Measurements from ENCODE around the gene ASB1. TPM values are rescaled to one million over a fixed set of nuclear protein-coding genes. Genes with fewer than 3 reads are reported as not detected.

ASB1 gene
- total RNA-seq, 8 experiments from 2014 or later = 12.1 to 50.2 (median 20.0) TPM

DNA sequence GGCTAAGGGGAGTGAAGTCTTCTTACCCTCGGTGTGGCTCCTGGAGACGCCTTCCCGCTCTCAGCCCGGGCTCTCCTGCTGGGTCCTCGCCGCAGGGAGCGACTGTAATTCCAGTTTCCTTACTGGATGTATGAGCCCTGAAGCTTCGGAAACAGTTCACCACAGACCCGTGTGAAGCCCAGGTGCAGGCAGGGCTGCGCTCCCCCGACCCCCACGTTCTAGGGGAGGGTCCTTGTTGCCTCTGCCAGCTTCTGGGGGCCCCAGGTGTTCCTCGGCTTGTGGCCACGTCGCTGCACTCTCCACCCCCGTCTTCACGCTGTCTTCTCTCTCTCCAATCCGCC is 5.1 kb upstream of the ASB1 start:
- WGBS, 10 experiments = 70 to 100% (median 90%) methylated on average over 1 to 9 of the region's 18 CpGs; no CpG with 5 or more reads in 5 of the 10 experiments
- no peak for ATAC-seq (replicated peaks in 6 of 8)
- H3K27ac ChIP-seq = no peak overlapping the region
- in situ Hi-C loops (cut with MboI; ENCODE audit: low pct_unique_long_range_greater_than_20kb in 2 of 9, low sequenced_read_pairs in 9 of 9, unreplicated experiment in 9 of 9) = no loop called here
- peaks cover 10 to 15% of the 10 kb centered on the region in 2 donors for H3K4me1 ChIP-seq (replicated peaks in 1 of 2)
- H3K4me3 ChIP-seq = no peak overlapping the region

DNA sequence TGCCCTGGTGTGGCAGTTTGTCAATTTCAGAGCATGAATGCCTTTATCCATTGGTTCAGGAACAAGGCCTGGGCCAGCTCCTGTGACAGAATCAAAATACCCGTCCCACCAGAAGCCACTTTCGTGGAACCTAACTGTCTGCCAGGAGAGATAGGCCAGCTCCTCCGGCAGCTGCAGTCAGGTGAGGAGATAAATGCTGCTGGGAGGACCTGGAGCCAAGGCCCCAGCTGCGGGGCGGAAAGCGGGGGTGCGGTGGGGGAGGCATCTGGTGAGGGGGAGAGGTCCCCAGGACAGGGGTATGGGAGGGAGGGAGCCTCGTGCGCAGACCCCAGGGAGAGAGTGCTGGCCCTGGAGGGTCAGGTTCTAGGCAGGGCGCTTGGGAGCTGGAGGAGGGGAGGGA is 4.4 kb upstream of the ASB1 start:
- in situ Hi-C loops (cut with MboI; ENCODE audit: low pct_unique_long_range_greater_than_20kb in 2 of 9, low sequenced_read_pairs in 9 of 9, unreplicated experiment in 9 of 9) = no loop called here
- Histone ChIP-seq H3K4me3 (no peak overlapping the region), H3K4me1 (replicated peaks in 1 of 2) (peaks cover 10 to 15% of the 10 kb centered on the region in 2 donors), H3K27ac (no peak overlapping the region)
- 100% methylated on average over 1 of the region's 10 CpGs; no CpG with 5 or more reads in 6 of the 10 experiments for WGBS, 10 experiments
- ATAC-seq (replicated peaks in 6 of 8) = no peak

DNA sequence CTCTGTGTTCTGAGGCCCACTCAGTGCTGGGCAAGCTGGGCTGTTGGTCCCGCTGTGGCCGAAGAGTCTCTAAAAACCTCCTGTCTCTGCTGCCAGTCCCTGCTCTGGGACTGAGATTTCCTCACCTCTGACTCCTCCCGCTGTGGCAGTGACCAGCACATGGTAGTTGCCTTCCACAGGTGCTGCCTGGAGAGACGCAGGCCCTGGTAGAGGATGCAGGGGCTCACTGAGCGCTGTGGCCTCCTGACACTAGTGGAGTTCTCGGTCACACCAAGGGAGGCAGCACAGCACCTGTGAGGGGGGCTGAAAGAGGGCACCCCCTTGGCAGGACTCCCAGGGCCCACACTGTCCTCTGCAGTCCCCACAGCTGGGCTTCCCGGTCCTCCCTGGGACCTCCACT is 3.8 kb upstream of the ASB1 start:
- WGBS, 10 experiments = 63 to 100% (median 100%) methylated on average over 1 to 3 of the region's 7 CpGs; no CpG with 5 or more reads in 5 of the 10 experiments
- Histone ChIP-seq H3K4me1 (replicated peaks in 1 of 2) (peaks cover 11 to 18% of the 10 kb centered on the region in 2 donors), H3K4me3 (no peak overlapping the region), H3K27ac (no peak overlapping the region)
- in situ Hi-C loops (cut with MboI; ENCODE audit: low pct_unique_long_range_greater_than_20kb in 2 of 9, low sequenced_read_pairs in 9 of 9, unreplicated experiment in 9 of 9) = no loop called here
- no peak for ATAC-seq (replicated peaks in 6 of 8)

DNA sequence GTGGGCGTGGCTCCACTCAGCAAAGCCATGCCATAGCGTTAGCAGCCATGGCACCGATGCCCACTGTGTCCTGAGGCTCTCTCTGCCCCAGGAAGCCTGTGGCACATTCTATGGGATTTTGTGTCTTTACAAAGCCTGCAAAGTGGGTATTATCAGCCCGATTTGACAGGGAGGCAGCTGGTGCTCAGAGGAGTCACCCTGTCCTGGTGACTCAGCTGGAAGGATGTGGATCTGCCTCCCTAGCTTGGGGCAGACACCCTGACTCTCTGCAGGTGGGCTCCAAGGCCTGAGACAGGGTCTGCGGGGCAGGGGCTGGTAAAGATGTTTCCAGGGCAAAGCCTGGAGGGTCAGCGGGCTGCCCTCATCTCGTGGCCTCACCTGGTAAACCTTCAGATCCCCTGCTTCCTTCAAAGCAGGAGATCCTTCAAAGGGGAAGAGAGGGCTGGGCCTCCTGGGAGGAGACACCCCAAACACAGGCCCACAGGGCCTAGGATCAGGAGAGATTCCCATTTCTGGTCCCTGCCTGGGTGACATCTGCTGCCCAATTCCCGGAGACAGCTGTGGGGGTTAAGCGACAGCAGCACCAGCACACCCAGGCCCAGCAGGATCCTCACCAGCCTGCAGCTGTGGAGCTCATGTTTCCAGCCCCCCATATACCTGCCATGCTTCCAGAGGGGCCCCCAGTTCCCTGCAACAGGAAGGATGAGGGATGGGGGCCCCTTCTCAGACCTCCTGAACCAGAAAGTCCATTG is 3.0 kb upstream of the ASB1 start:
- ATAC-seq (replicated peaks in 6 of 8) = no peak
- Histone ChIP-seq H3K4me3 (no peak overlapping the region), H3K27ac (no peak overlapping the region), H3K4me1 (replicated peaks in 1 of 2) (peaks cover 17 to 23% of the 10 kb centered on the region in 2 donors)
- 58 to 100% (median 76%) methylated on average over 1 to 2 of the region's 9 CpGs; no CpG with 5 or more reads in 6 of the 10 experiments for WGBS, 10 experiments
- in situ Hi-C loops (cut with MboI; ENCODE audit: low pct_unique_long_range_greater_than_20kb in 2 of 9, low sequenced_read_pairs in 9 of 9, unreplicated experiment in 9 of 9) = no loop called here

DNA sequence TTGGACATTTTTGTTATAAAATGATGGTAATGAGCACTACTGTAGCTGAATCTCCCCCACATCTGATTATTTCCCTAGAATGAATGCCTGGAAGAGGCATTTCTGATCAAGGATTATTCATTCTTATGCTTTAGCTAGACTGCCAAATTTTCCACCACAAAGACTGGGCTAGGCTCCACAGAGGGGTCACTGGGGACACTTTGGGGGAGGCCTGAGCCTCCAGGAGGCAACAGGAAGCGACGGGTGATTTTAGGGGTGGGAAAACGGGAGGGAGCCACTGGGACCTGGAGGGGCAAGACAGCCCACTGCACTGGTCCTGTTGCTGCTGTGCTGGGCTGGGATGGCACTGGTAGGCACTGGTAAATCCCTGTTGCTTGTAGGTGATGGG is 2.4 kb upstream of the ASB1 start:
- H3K4me3 ChIP-seq = no peak overlapping the region
- in situ Hi-C loops (cut with MboI; ENCODE audit: low pct_unique_long_range_greater_than_20kb in 2 of 9, low sequenced_read_pairs in 9 of 9, unreplicated experiment in 9 of 9) = no loop called here
- 40% methylated on average over 1 of the region's 3 CpGs; no CpG with 5 or more reads in 9 of the 10 experiments for whole genome bisulfite sequencing, 10 experiments
- H3K4me1 ChIP-seq (replicated peaks in 1 of 2) = peaks cover 17 to 23% of the 10 kb centered on the region in 2 donors
- no peak overlapping the region for H3K27ac ChIP-seq
- no peak for ATAC-seq (replicated peaks in 6 of 8)

DNA sequence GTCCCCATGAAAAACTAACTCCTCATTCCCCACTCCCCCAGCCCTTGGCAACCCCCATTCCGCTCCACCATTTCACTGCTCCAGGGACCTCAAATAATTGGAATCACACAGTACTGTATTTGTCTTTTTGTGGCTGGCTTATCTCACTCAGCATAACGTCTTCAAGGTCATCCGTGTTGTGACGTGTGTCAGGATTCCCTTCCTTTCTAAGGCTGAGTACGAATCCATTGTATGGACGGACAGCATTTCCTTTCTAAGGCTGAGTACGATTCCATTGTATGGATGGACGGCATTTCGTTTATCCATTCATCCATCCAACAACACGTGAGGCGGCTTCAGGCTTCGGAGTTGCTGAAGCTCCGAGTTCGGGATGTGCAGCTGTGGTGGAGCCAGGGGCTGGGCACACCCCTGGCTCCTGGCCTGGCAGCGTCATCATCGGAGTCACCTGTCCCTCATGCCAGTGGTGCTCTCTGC is 1.2 kb upstream of the ASB1 start:
- WGBS, 10 experiments = 30 to 100% (median 78%) methylated on average over 1 to 9 of the region's 16 CpGs; no CpG with 5 or more reads in 3 of the 10 experiments
- Histone ChIP-seq H3K4me3 (peak overlapping the region; percentile 63 to 85 (median 75)), H3K27ac (peak overlapping the region; percentile 95 to 96), H3K4me1 (replicated peaks in 1 of 2) (peaks cover 17 to 23% of the 10 kb centered on the region in 2 donors)
- no peak for ATAC-seq (replicated peaks in 6 of 8)
- in situ Hi-C loops (cut with MboI; ENCODE audit: low pct_unique_long_range_greater_than_20kb in 2 of 9, low sequenced_read_pairs in 9 of 9, unreplicated experiment in 9 of 9) = no loop called here

DNA sequence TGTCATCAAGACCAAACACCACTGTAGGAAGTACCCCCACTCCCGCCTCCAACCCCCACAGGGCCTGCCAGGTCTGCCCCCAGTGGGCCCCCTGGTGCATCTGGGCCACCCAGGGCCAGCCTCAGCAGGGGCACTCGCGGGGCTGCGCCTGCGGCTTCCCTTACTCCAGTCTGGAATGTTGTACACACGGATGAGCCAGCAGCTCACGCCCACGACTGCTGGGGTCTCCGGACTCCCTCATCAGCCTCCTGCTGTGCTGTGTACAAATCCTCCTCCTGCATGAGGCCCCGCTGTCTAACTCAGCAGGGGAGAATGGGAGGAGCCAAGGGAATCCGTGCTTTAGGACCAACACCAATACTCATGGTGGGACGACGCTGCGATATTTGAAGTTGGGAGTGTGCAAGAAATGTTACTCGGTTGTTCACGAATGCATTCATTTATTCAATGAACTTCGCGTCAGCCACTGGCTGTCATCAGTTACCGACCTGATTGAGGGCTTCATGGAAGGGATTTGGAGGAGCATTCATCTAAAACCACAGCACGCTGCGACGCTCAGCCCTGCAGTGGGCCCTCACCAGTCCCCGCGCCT is 654 bp upstream of the ASB1 start:
- peak; percentile 16 to 68 (median 62) for ATAC-seq (replicated peaks in 6 of 8)
- WGBS, 10 experiments = 0% methylated on average over 2 to 3 of the region's 24 CpGs; no CpG with 5 or more reads in 8 of the 10 experiments
- peak overlapping the region; percentile 95 to 96 for H3K27ac ChIP-seq

DNA sequence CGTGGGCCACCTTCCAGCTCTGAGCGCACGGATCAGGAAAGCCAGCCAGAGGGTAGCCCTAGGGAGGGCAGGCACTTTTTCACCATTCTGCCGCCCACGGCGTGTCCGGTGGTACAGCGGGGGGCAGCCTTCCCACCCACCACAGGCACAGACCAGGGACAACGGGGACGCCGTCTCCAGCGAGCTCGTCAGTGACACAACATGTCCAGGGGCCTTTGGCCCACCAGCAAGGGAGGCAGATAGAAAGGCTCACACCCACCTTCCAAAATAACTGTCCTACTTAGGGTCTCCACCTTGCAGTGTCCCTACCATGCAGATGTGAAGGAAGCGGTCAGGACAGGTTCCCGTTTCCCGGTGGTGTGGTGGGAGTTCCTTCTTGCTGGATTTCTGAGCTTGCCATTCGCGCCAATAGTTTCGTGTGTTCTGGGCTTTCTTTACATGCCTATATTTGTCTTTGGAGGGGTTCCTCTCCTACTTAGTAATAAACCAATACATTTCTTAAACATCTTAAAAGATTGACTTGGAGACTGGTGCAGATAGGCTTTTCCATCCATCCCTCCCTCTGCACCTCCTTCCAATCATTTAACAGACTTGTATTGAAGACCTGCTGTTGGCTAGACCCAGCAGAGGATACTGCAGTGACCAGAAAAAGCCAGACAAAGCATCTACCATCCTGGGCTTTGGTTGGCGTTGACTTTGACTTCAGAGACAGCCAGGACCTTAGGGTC is 872 bp downstream of the ASB1 start:
- in situ Hi-C loops (cut with MboI; ENCODE audit: low pct_unique_long_range_greater_than_20kb in 2 of 9, low sequenced_read_pairs in 9 of 9, unreplicated experiment in 9 of 9) = no loop called here
- H3K4me3 ChIP-seq = peak overlapping the region; percentile 63 to 85 (median 75)
- H3K4me1 ChIP-seq (replicated peaks in 1 of 2) = peaks cover 15 to 16% of the 10 kb centered on the region in 2 donors
- ATAC-seq (replicated peaks in 6 of 8) = peak in 3 of 8 experiments; percentile 3 to 5 (median 5)
- 0 to 100% (median 0%) methylated on average over 1 to 16 of the region's 20 CpGs; no CpG with 5 or more reads in 1 of the 10 experiments for WGBS, 10 experiments
- peak overlapping the region; percentile 95 to 96 for H3K27ac ChIP-seq

More for the DNA sequence above, 654 bp upstream of the ASB1 start:
- peaks cover 15 to 21% of the 10 kb centered on the region in 2 donors for H3K4me1 ChIP-seq (replicated peaks in 1 of 2)
- H3K4me3 ChIP-seq = peak overlapping the region; percentile 63 to 85 (median 75)
- in situ Hi-C loops (cut with MboI; ENCODE audit: low pct_unique_long_range_greater_than_20kb in 2 of 9, low sequenced_read_pairs in 9 of 9, unreplicated experiment in 9 of 9) = no loop called here

DNA sequence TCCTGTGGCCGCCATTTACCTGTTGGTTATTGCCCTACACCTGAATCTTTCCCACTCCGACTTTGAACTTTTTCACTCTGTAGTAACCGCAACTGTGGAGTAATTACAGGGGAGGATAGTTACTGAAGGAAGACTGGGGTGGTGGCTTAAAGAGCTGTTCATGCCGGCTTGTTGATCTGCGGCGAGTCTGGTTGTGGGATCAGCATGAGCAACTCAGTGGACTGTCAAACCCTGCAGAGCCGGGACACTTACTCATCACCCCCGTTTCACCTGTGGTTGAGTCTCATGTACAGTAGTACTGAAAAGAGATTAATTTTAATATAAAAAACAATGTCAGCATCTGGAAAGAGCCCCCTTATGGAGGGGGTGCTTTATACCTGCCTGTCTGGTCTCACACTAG is 2.1 kb downstream of the ASB1 start:
- H3K4me1 ChIP-seq (replicated peaks in 1 of 2) = peaks cover 15 to 16% of the 10 kb centered on the region in 2 donors
- in situ Hi-C loops (cut with MboI; ENCODE audit: low pct_unique_long_range_greater_than_20kb in 2 of 9, low sequenced_read_pairs in 9 of 9, unreplicated experiment in 9 of 9) = no loop called here
- no peak overlapping the region for H3K27ac ChIP-seq
- no peak overlapping the region for H3K4me3 ChIP-seq
- no peak for ATAC-seq (replicated peaks in 6 of 8)
- 82 to 100% (median 92%) methylated on average over 1 to 5 of the region's 8 CpGs; no CpG with 5 or more reads in 2 of the 10 experiments for WGBS, 10 experiments

DNA sequence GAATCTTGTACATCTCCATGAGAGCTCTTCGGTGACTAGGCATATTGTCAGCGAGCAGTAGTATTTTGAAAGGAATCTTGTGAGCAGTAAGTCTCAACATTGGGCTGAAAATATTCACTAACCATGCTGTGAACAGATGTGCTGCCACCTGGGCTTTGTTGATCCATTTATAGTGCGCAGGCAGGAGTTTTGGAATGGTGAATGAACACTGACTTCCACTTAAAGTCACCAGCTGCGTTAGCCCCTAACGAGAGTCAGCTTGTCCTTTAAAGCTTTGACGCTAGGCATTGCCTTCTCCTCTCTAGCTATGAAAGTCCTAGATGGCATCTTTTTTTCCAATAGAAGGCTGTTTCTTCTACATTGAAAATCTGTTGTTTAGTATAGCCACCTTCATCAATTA is 4.1 kb downstream of the ASB1 start:
- Histone ChIP-seq H3K4me3 (no peak overlapping the region), H3K27ac (no peak overlapping the region), H3K4me1 (replicated peaks in 1 of 2) (peaks cover 8 to 9% of the 10 kb centered on the region in 2 donors)
- in situ Hi-C loops (cut with MboI; ENCODE audit: low pct_unique_long_range_greater_than_20kb in 2 of 9, low sequenced_read_pairs in 9 of 9, unreplicated experiment in 9 of 9) = no loop called here
- ATAC-seq (replicated peaks in 6 of 8) = no peak
- WGBS, 10 experiments = 91 to 100% (median 100%) methylated on average over 2 to 6 of the region's 6 CpGs; no CpG with 5 or more reads in 3 of the 10 experiments

DNA sequence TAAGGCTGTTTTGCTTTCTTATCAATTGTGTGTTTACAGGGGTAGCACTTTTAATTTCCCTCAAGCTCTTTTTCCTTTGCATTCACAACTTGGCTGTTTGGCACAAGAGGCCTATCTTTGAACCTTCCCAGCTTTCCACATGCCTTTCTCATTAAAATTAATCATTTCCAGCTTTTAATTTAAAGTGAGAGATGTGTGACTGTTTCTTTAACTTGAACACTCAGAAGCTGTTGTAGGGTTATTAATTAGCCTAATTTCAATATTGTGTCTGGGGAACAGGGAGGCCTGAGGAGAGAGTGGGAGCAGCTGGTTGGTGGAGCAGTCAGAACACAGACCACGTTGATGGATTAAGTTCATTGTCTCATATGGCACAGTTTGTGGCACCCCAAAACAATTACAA is 4.7 kb downstream of the ASB1 start:
- WGBS, 10 experiments = 0 to 60% (median 20%) methylated on average over 1 of the region's 1 CpG; no CpG with 5 or more reads in 4 of the 10 experiments
- no peak overlapping the region for H3K27ac ChIP-seq
- ATAC-seq (replicated peaks in 6 of 8) = no peak
- no peak overlapping the region for H3K4me3 ChIP-seq
- in situ Hi-C loops (cut with MboI; ENCODE audit: low pct_unique_long_range_greater_than_20kb in 2 of 9, low sequenced_read_pairs in 9 of 9, unreplicated experiment in 9 of 9) = no loop called here
- peaks cover 6 to 8% of the 10 kb centered on the region in 2 donors for H3K4me1 ChIP-seq (replicated peaks in 1 of 2)

DNA sequence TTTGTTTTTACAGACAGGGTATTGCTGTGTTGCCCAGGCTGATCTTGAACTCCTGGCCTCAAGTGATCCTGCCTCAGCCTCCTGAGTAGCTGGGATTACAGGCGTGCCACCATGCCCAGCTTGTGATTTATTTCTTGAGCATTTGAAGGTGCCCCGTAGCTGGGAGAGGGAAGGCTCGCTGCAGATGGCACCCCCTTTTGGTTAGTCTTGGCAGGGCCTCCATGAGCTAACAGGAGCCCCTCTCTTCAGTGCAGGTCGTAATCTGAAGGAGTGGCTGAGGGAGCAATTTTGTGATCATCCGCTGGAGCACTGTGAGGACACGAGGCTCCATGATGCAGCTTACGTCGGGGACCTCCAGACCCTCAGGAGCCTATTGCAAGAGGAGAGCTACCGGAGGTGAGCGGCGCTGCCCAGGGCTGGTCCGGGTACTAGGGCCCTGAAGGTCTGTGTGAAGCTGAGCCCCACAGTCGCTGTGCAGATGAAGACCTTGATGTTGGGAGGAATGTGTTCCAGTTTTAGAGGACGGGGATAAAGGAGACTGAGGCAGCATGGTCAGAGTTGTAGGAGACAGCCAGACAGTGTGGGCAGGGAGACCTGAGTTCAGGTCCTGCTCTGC is 6.7 kb downstream of the ASB1 start:
- H3K4me3 ChIP-seq = no peak overlapping the region
- in situ Hi-C loops (cut with MboI; ENCODE audit: low pct_unique_long_range_greater_than_20kb in 2 of 9, low sequenced_read_pairs in 9 of 9, unreplicated experiment in 9 of 9) = no loop called here
- 79 to 100% (median 95%) methylated on average over 1 to 7 of the region's 14 CpGs; no CpG with 5 or more reads in 1 of the 10 experiments for WGBS, 10 experiments
- H3K27ac ChIP-seq = no peak overlapping the region
- ATAC-seq (replicated peaks in 6 of 8) = no peak
- peaks cover under 1% of the 10 kb centered on the region in 2 donors for H3K4me1 ChIP-seq (replicated peaks in 1 of 2)

Data from motor neuron (in vitro differentiated cells).